Thoracic aorta (tissue), 2 donors: Measurements from ENCODE around the gene HELZ. TPM values are rescaled to one million over a fixed set of nuclear protein-coding genes. Genes with fewer than 3 reads are reported as not detected.

Experiments
- ATAC-seq: fragments of 150-250 bp; one replicate; pipeline ENCODE4 v1.8.0; 2017; ENCODE audit warnings: low read depth; ENCODE audit not compliant: insufficient number of reproducible peaks, low FRiP score
- DNase-seq: peaks from one replicate; pipeline ENCODE4 v3.0.0-alpha.2; 2020; ENCODE audit warnings: low spot score
- H3K27ac ChIP-seq, 2 donors: fragments of 200-600 bp; sonication (generic); 1 replicate in 1 of 2; 2 replicates in 1 of 2; pipeline ENCODE4 v1.5.1; 2016; ENCODE audit warnings: mild to moderate bottlenecking in 2 of 2, moderate library complexity in 2 of 2
- H3K27me3 ChIP-seq: fragments of 200-600 bp; sonication (generic); replicated peaks from 2 replicates; pipeline ENCODE4 v1.6.0; 2016; ENCODE audit warnings: mild to moderate bottlenecking; ENCODE audit not compliant: insufficient read depth
- H3K36me3 ChIP-seq: fragments of 200-600 bp; sonication (generic); one replicate; pipeline ENCODE4 v1.5.1; 2016
- H3K4me1 ChIP-seq, 2 donors: fragments of 200-600 bp; sonication (generic); 1 replicate in 1 of 2; 2 replicates in 1 of 2; pipeline versions ENCODE4 v1.5.1 to v1.6.0; 2016; ENCODE audit warnings: low read depth in 2 of 2, mild to moderate bottlenecking in 1 of 2; ENCODE audit not compliant: control insufficient read depth in 1 of 2
- H3K4me3 ChIP-seq: fragments of 200-600 bp; sonication (generic); 2 replicates; pipeline ENCODE4 v1.5.1; 2016; ENCODE audit warnings: mild to moderate bottlenecking
- H3K9me3 ChIP-seq: fragments of 200-600 bp; sonication (generic); 2 replicates; pipeline ENCODE4 v1.5.1; 2016
- total RNA-seq, 2 donors: library from RNA; depleted of rRNA; stranded (reverse); fragments of >200 nt; gene quantifications; one replicate each; pipeline versions ENCODE4 v1.1.0 to v1.2.3, GENCODE V29; 2016
- TF ChIP-seq, protein P1 (sequence below): fragments of 200-600 bp; sonication (generic); IDR thresholded peaks from one replicate; pipeline ENCODE4 v1.5.1; 2019; ENCODE audit warnings: antibody characterized with exemption

The HELZ gene
- total RNA-seq, 2 donors from 2014 or later, result 47.8 to 58.4 TPM

DNA sequence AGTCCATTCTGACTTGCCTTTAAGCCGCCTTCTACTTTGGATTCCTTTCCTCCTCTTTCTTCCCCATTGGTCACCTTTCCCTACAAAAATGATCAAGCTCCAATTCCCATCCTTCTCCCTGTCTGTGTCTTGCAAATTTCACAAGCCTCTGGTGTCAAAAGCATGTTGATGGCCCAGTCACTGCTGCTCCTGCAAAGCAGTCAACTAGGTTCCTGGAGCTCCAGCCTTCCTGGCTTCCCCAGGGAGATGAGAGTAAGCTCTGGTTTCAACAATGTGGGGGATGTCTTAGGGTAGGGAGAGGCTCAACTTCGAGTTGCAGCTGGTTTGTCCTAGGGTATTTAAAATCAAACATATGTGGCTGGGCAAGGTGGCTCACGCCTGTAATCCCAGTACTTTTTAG, 36.1 kb upstream of the HELZ start:
- Histone ChIP-seq H3K27me3 (no peaks in the 10 kb centered on the region), H3K9me3 (no peaks in the 10 kb centered on the region), H3K4me1 (no peaks in the 10 kb centered on the region), H3K27ac (no peak overlapping the region), H3K4me3 (no peak overlapping the region), H3K36me3 (no peaks in the 10 kb centered on the region)
- TF ChIP-seq, protein P1, sequence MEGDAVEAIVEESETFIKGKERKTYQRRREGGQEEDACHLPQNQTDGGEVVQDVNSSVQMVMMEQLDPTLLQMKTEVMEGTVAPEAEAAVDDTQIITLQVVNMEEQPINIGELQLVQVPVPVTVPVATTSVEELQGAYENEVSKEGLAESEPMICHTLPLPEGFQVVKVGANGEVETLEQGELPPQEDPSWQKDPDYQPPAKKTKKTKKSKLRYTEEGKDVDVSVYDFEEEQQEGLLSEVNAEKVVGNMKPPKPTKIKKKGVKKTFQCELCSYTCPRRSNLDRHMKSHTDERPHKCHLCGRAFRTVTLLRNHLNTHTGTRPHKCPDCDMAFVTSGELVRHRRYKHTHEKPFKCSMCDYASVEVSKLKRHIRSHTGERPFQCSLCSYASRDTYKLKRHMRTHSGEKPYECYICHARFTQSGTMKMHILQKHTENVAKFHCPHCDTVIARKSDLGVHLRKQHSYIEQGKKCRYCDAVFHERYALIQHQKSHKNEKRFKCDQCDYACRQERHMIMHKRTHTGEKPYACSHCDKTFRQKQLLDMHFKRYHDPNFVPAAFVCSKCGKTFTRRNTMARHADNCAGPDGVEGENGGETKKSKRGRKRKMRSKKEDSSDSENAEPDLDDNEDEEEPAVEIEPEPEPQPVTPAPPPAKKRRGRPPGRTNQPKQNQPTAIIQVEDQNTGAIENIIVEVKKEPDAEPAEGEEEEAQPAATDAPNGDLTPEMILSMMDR, result no peak
- ATAC-seq, result no peak
- DNase-seq, result no peak

DNA sequence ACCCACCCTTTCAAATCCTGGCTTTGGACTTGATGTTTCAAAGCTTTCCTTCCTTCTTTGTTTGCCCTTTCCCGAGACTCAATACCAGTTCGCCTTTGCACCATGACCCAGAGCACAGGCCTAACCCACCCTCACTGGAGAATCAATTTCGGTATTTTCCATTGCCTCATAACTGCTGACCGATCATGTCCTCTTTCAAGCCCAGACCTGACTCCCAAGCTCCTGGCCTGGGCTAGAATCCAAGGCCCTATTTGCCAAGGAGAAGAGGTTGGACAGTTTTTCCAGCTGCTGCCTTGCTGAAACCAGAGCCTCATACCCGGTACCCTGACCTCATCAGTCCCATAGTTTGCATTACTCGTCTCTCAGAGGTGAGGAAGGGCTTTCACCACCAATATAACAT, 35.3 kb upstream of the HELZ start:
- TF ChIP-seq, protein P1, result no peak
- DNase-seq (no peak), ATAC-seq (no peak)
- Histone ChIP-seq H3K27ac (no peak overlapping the region), H3K4me3 (no peak overlapping the region), H3K27me3 (no peaks in the 10 kb centered on the region), H3K36me3 (no peaks in the 10 kb centered on the region), H3K4me1 (no peaks in the 10 kb centered on the region), H3K9me3 (no peaks in the 10 kb centered on the region)

- H3K36me3 ChIP-seq, result no peaks in the 10 kb centered on the region
- TF ChIP-seq, protein P1, result no peak
- H3K9me3 ChIP-seq, result no peaks in the 10 kb centered on the region
- DNase-seq, result no peak
- no peaks in the 10 kb centered on the region for H3K4me1 ChIP-seq
- no peaks in the 10 kb centered on the region for H3K27me3 ChIP-seq
- ATAC-seq, result no peak
- no peak overlapping the region for H3K27ac ChIP-seq
- H3K4me3 ChIP-seq, result no peak overlapping the region
Observed at GRCh38 chr17:67279115-67279514, 34.1 kb upstream of the HELZ start.

GRCh38 chr17:67278363-67278762, 33.4 kb upstream of the HELZ start:
- Histone ChIP-seq H3K4me3 (no peak overlapping the region), H3K9me3 (no peaks in the 10 kb centered on the region), H3K36me3 (no peaks in the 10 kb centered on the region), H3K27me3 (no peaks in the 10 kb centered on the region), H3K4me1 (no peaks in the 10 kb centered on the region), H3K27ac (no peak overlapping the region)
- DNase-seq, result no peak
- no peak for ATAC-seq
- TF ChIP-seq, protein P1, result no peak

DNA sequence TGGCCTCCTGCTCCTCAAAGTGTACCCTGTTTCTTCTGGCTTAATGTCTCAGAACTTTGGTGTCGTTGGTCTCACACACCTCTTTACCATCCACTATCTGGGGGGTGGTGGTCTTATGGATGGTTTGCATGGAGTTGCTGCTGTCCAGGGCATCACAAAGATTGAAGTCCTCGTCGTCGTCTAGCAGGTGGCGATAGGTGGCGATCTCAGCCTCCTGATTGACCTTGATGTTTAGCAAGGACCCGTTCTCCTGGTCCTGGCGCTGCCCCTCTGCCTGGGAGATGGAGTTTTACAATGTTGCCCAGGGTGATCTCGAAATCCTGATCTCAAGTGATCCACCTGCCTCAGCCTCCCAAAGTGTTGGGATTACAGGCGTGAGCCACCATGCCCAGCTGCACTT, 31.1 kb upstream of the HELZ start:
- no peaks in the 10 kb centered on the region for H3K27me3 ChIP-seq
- no peaks in the 10 kb centered on the region for H3K4me1 ChIP-seq
- H3K9me3 ChIP-seq, result no peaks in the 10 kb centered on the region
- ATAC-seq (no peak), DNase-seq (no peak)
- TF ChIP-seq, protein P1, result no peak
- H3K27ac ChIP-seq, result no peak overlapping the region
- H3K36me3 ChIP-seq, result no peaks in the 10 kb centered on the region
- H3K4me3 ChIP-seq, result no peak overlapping the region
